Measurements from ENCODE around the gene ZCCHC24.

Gene ZCCHC24

GRCh38 chr10:79445161-79445976, at the start of gene ZCCHC24:
TSS of gene ZCCHC24 (minus strand) at chr10:79445624. CDS start at chr10:79445440, 184 bp downstream.
- in situ Hi-C loops (cut with MboI; ENCODE audit: low sequenced_read_pairs): no loop called here

GRCh38 chr10:79493806-79494205, 48.4 kb upstream of the ZCCHC24 start:
- in situ Hi-C loops (cut with MboI; ENCODE audit: low sequenced_read_pairs): no loop called here

- in situ Hi-C loops (cut with MboI; ENCODE audit: low sequenced_read_pairs): no loop called here
Measured at GRCh38 chr10:79492839-79493238, 47.4 kb upstream of the ZCCHC24 start.

GRCh38 chr10:79492256-79492655, 46.8 kb upstream of the ZCCHC24 start:
- in situ Hi-C loops (cut with MboI; ENCODE audit: low sequenced_read_pairs): no loop called here

- in situ Hi-C loops (cut with MboI; ENCODE audit: low sequenced_read_pairs): no loop called here
Measured at GRCh38 chr10:79491143-79491835, 45.9 kb upstream of the ZCCHC24 start.

GRCh38 chr10:79490400-79491142, 45.1 kb upstream of the ZCCHC24 start:
- in situ Hi-C loops (cut with MboI; ENCODE audit: low sequenced_read_pairs): no loop called here

- in situ Hi-C loops (cut with MboI; ENCODE audit: low sequenced_read_pairs): loop anchor here (10.0 kb wide), 1 partner anchor 94 kb away; no protein-coding TSS in a partner anchor
Measured at GRCh38 chr10:79488870-79489269, 43.4 kb upstream of the ZCCHC24 start.

- in situ Hi-C loops (cut with MboI; ENCODE audit: low sequenced_read_pairs): loop anchor here (10.0 kb wide), 1 partner anchor 94 kb away; no protein-coding TSS in a partner anchor
Measured at GRCh38 chr10:79488336-79488735, 42.9 kb upstream of the ZCCHC24 start.

- in situ Hi-C loops (cut with MboI; ENCODE audit: low sequenced_read_pairs): loop anchor here (10.0 kb wide), 1 partner anchor 93 kb away; no protein-coding TSS in a partner anchor
Measured at GRCh38 chr10:79487296-79488194, 42.1 kb upstream of the ZCCHC24 start.

- in situ Hi-C loops (cut with MboI; ENCODE audit: low sequenced_read_pairs): loop anchor here (10.0 kb wide), 1 partner anchor 90 kb away; no protein-coding TSS in a partner anchor
Measured at GRCh38 chr10:79484476-79484875, 39.1 kb upstream of the ZCCHC24 start.

- in situ Hi-C loops (cut with MboI; ENCODE audit: low sequenced_read_pairs): loop anchor here (10.0 kb wide), 1 partner anchor 89 kb away; no protein-coding TSS in a partner anchor
Measured at GRCh38 chr10:79483948-79484347, 38.5 kb upstream of the ZCCHC24 start.

GRCh38 chr10:79483299-79483698, 37.9 kb upstream of the ZCCHC24 start:
- in situ Hi-C loops (cut with MboI; ENCODE audit: low sequenced_read_pairs): loop anchor here (10.0 kb wide), 1 partner anchor 88 kb away; no protein-coding TSS in a partner anchor

GRCh38 chr10:79482741-79483140, 37.3 kb upstream of the ZCCHC24 start:
- in situ Hi-C loops (cut with MboI; ENCODE audit: low sequenced_read_pairs): loop anchor here (10.0 kb wide), 1 partner anchor 88 kb away; no protein-coding TSS in a partner anchor

GRCh38 chr10:79482304-79482703, 36.9 kb upstream of the ZCCHC24 start:
- in situ Hi-C loops (cut with MboI; ENCODE audit: low sequenced_read_pairs): loop anchor here (10.0 kb wide), 1 partner anchor 88 kb away; no protein-coding TSS in a partner anchor

- in situ Hi-C loops (cut with MboI; ENCODE audit: low sequenced_read_pairs): no loop called here
Measured at GRCh38 chr10:79479283-79479909, 34.0 kb upstream of the ZCCHC24 start.

GRCh38 chr10:79477456-79477855, 32.0 kb upstream of the ZCCHC24 start:
- in situ Hi-C loops (cut with MboI; ENCODE audit: low sequenced_read_pairs): no loop called here

GRCh38 chr10:79476645-79477044, 31.2 kb upstream of the ZCCHC24 start:
- in situ Hi-C loops (cut with MboI; ENCODE audit: low sequenced_read_pairs): no loop called here

GRCh38 chr10:79475877-79476276, 30.5 kb upstream of the ZCCHC24 start:
- in situ Hi-C loops (cut with MboI; ENCODE audit: low sequenced_read_pairs): no loop called here

GRCh38 chr10:79475119-79475653, 29.8 kb upstream of the ZCCHC24 start:
- in situ Hi-C loops (cut with MboI; ENCODE audit: low sequenced_read_pairs): no loop called here

Data from HL-60/S4 treated with retinoic acid at 250 ng/mL for 4 days and 3 days (cell line).